IPS-20b (cell line): ENCODE results near the gene MYBBP1A.

ENCODE experiments used
- H3K27ac ChIP-seq: one replicate; pipeline ENCODE4 v1.5.1; 2013; ENCODE audit warnings: low read length
- H3K27me3 ChIP-seq: 2 replicates; pipeline ENCODE4 v1.6.1; 2013; ENCODE audit warnings: mild to moderate bottlenecking, low read length, inconsistent platforms; ENCODE audit not compliant: insufficient read depth
- H3K36me3 ChIP-seq: 2 replicates; pipeline ENCODE4 v1.6.1; 2013; ENCODE audit warnings: low read depth, mild to moderate bottlenecking, inconsistent platforms, low read length, moderate library complexity; ENCODE audit not compliant: insufficient read depth
- H3K4me1 ChIP-seq: 2 replicates; pipeline ENCODE4 v1.6.1; 2013; ENCODE audit warnings: mild to moderate bottlenecking, control low read depth, inconsistent platforms, low read length, moderate library complexity; ENCODE audit not compliant: insufficient read depth
- H3K4me3 ChIP-seq: 2 replicates; pipeline ENCODE4 v1.5.1; 2013; ENCODE audit warnings: mild to moderate bottlenecking, low read length, inconsistent platforms
- H3K9ac ChIP-seq: 2 replicates; pipeline ENCODE4 v1.6.1; 2013; ENCODE audit warnings: low read depth, mild to moderate bottlenecking, inconsistent platforms, low read length, moderate library complexity
- H3K9me3 ChIP-seq: 2 replicates; pipeline ENCODE4 v1.6.1; 2013; ENCODE audit warnings: mild to moderate bottlenecking, low read depth, low read length, inconsistent platforms; ENCODE audit not compliant: insufficient read depth

Gene MYBBP1A

GRCh38 chr17:4501295-4501949, 53.8 kb downstream of the MYBBP1A start:
- peaks cover 2% of the 10 kb centered on the region; the same call in 1 of the 2 replicates for H3K4me1 ChIP-seq
- H3K27me3 ChIP-seq: peaks cover 56% of the 10 kb centered on the region
- no peak overlapping the region for H3K9ac ChIP-seq

GRCh38 chr17:4500191-4500571, 55.0 kb downstream of the MYBBP1A start:
- Histone ChIP-seq H3K36me3 (no peaks in the 10 kb centered on the region), H3K27me3 (peaks cover 61% of the 10 kb centered on the region), H3K9ac (no peak overlapping the region), H3K9me3 (no peaks in the 10 kb centered on the region), H3K4me1 (peaks cover 2% of the 10 kb centered on the region; the same call in 1 of the 2 replicates), H3K4me3 (peak overlapping the region; percentile 65), H3K27ac (no peak overlapping the region)

More at GRCh38 chr17:4501295-4501949, 53.8 kb downstream of the MYBBP1A start:
- H3K4me3 ChIP-seq: no peak overlapping the region
- H3K36me3 ChIP-seq: no peaks in the 10 kb centered on the region
- H3K9me3 ChIP-seq: no peaks in the 10 kb centered on the region
- H3K27ac ChIP-seq: no peak overlapping the region

GRCh38 chr17:4499431-4500190, 55.6 kb downstream of the MYBBP1A start:
- peaks cover 61% of the 10 kb centered on the region for H3K27me3 ChIP-seq
- no peak overlapping the region for H3K9ac ChIP-seq

GRCh38 chr17:4498461-4499397, 56.5 kb downstream of the MYBBP1A start, which contains the start of gene SPNS2:
TSS of gene SPNS2 (plus strand) at chr17:4498881. CDS start at chr17:4499048, 167 bp downstream.
- H3K4me3 ChIP-seq: peak within 1 kb of the TSS; percentile 65
- H3K27ac ChIP-seq: no peak within 1 kb of the TSS

More at GRCh38 chr17:4499431-4500190, 55.6 kb downstream of the MYBBP1A start:
- no peak overlapping the region for H3K27ac ChIP-seq
- H3K4me3 ChIP-seq: peak overlapping the region; percentile 65
- peaks cover 2% of the 10 kb centered on the region; the same call in 1 of the 2 replicates for H3K4me1 ChIP-seq
- no peaks in the 10 kb centered on the region for H3K9me3 ChIP-seq
- H3K36me3 ChIP-seq: no peaks in the 10 kb centered on the region

GRCh38 chr17:4497101-4497824, 57.9 kb downstream of the MYBBP1A start:
- no peak overlapping the region for H3K4me3 ChIP-seq
- H3K9ac ChIP-seq: no peak overlapping the region
- H3K36me3 ChIP-seq: no peaks in the 10 kb centered on the region
- no peak overlapping the region for H3K27ac ChIP-seq
- peaks cover 2% of the 10 kb centered on the region; the same call in 1 of the 2 replicates for H3K4me1 ChIP-seq
- H3K27me3 ChIP-seq: peaks cover 57% of the 10 kb centered on the region
- no peaks in the 10 kb centered on the region for H3K9me3 ChIP-seq

More at GRCh38 chr17:4498461-4499397, 56.5 kb downstream of the MYBBP1A start, which contains the start of gene SPNS2:
- Histone ChIP-seq H3K36me3 (no peaks in the 10 kb centered on the region), H3K27me3 (peaks cover 61% of the 10 kb centered on the region), H3K4me1 (peaks cover 2% of the 10 kb centered on the region; the same call in 1 of the 2 replicates), H3K9ac (no peak within 1 kb of the TSS), H3K9me3 (no peaks in the 10 kb centered on the region)

GRCh38 chr17:4492721-4493561, 62.2 kb downstream of the MYBBP1A start:
- H3K4me1 ChIP-seq: no peaks in the 10 kb centered on the region
- H3K27me3 ChIP-seq: peaks cover 21% of the 10 kb centered on the region
- no peak overlapping the region for H3K27ac ChIP-seq
- no peaks in the 10 kb centered on the region for H3K9me3 ChIP-seq
- no peak overlapping the region for H3K4me3 ChIP-seq
- H3K9ac ChIP-seq: no peak overlapping the region
- no peaks in the 10 kb centered on the region for H3K36me3 ChIP-seq

GRCh38 chr17:4490637-4491061, 64.5 kb downstream of the MYBBP1A start:
- no peaks in the 10 kb centered on the region for H3K9me3 ChIP-seq
- no peak overlapping the region for H3K4me3 ChIP-seq
- no peaks in the 10 kb centered on the region for H3K36me3 ChIP-seq
- H3K27ac ChIP-seq: no peak overlapping the region
- peaks cover 2% of the 10 kb centered on the region; the same call in 1 of the 2 replicates for H3K27me3 ChIP-seq
- no peak overlapping the region for H3K9ac ChIP-seq
- no peaks in the 10 kb centered on the region for H3K4me1 ChIP-seq

GRCh38 chr17:4490109-4490591, 65.0 kb downstream of the MYBBP1A start:
- Histone ChIP-seq H3K9ac (no peak overlapping the region), H3K27ac (no peak overlapping the region), H3K36me3 (no peaks in the 10 kb centered on the region), H3K27me3 (no peaks in the 10 kb centered on the region), H3K4me3 (no peak overlapping the region), H3K9me3 (no peaks in the 10 kb centered on the region), H3K4me1 (no peaks in the 10 kb centered on the region)

GRCh38 chr17:4488989-4489595, 66.1 kb downstream of the MYBBP1A start:
- Histone ChIP-seq H3K36me3 (no peaks in the 10 kb centered on the region), H3K9me3 (no peaks in the 10 kb centered on the region), H3K27me3 (no peaks in the 10 kb centered on the region), H3K4me3 (no peak overlapping the region), H3K27ac (no peak overlapping the region), H3K9ac (no peak overlapping the region), H3K4me1 (no peaks in the 10 kb centered on the region)
